ENCODE results near the gene SLC39A11.
"Not testable (repeated sequence)": the region's sequence is repeated elsewhere in the genome, so short reads cannot be mapped to it uniquely, and the experiment has no call there.

Gene SLC39A11

DNA sequence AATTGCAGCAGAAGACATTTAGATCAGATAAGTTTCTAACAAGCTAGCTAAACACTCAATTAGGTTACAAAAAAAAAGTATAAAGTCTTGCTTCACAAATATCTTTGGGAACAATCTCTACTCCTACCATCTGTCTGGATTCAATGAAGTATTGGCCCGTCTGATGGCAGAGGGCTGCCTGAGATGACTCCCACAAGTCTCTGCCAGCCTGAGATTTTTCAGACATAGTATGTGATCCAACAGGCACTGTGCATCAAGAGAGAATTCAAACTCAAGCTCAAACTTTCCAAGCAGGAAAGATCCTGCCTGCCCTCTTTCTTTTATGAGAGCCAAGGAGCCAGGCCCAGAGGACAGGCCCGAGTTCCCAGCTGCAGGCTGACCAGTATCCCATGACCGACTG, 22.6 kb downstream of the SLC39A11 start:
- no peak for DNase-seq

DNA sequence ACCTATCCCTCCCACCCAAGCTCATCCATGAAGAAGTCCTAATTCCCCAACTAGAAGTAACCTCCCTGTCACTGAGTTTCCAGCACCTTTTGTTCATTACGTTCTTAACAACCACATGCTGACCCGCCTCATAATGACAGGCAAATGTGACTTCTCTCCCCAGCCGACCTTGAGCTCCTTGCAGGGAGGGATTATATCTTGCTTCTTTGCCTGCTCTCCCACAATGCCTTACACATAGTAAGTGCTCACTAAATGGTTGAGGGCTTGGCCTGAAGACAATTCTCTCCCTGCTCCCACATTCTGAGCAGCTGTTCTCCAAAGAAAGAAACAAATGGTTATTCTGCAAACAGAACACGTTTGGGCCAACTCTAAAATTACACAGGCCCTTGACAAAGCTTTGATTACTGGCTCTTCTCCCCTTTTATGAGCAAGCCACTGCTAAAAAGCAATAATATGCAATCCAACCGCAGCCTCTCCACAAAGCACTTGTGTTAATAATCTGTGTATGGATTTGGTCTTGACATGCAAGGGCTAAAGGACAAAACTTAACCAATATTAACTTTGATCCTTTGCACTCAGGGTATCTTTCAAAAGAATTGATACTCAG, 23.2 kb downstream of the SLC39A11 start:
- DNase-seq: no peak

DNA sequence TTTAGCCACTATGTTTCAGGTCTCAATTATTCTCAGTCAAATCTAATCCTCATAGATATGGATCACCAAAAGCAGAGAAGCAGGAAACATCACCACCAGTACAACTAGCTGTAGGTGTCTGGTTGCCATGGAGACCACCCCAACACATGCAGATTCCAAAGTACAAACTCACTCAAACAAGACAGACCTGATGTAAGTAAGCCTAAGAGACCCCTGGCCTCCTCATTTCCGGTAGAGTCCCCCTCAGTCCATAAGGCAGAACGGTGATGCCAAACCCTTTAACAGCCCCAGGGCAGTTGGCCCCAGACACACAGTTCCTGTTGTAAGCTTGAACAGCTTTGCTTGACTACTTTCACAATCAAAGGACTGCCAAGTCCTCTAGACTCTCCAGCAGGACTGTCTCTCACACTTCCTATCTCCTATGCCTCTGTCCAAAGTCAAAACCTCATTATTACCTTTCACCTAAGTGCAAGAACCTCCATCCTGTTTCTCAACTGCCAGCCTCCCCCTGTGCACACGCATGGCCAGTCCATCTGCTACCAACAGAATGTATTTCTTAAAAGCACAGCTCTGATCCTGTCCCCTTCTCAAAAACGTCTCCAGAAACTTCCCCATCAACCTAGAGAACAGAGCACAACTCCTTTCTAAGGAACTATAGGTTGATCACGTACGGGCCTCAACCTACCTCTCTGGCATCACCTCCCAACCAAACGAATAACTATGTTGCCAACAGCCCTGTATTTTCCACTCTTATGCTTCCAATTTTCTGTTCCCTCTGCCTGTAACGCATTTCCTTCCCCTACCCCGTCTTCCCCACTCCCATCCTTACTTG, 23.9 kb downstream of the SLC39A11 start:
- DNase-seq: no peak

DNA sequence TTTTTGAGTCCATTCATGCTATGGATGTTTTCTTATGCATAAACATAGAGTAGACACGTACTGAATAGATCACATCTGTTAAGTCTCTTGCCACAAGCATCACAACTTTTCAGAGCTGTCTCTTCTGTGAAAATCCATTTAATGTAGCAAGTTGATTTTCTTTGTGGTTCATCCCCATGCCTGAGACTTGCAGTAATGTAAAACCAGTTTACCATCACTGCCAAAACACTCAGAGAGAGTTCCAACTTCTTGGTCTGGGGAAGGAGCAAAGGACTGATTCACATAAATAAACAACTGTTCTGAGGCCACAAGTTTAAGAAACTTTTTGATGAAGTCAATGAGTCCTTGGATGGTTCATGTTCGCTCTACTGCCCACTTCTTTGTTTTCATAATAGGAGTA, 24.8 kb downstream of the SLC39A11 start:
- not testable (repeated sequence) for DNase-seq

DNA sequence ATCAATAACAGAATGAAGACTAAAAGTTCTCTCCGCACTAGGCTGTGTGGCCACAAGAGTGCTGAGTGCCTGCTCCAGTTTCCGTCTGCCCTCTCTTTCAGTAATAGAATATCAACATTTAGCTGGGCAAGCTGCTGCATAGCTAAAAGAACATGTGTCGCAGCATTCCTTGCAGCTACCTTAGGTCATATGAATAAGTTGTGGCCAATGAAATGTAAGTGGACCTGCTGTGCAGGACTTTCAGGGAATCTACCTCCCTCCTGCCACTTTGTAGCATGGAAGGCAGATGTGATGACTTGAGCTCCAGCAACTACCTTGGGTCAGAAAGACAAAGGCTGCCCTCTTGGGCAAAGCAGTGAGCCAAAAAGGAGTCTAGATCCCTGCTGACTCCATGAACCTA, 25.4 kb downstream of the SLC39A11 start:
- DNase-seq: no peak

DNA sequence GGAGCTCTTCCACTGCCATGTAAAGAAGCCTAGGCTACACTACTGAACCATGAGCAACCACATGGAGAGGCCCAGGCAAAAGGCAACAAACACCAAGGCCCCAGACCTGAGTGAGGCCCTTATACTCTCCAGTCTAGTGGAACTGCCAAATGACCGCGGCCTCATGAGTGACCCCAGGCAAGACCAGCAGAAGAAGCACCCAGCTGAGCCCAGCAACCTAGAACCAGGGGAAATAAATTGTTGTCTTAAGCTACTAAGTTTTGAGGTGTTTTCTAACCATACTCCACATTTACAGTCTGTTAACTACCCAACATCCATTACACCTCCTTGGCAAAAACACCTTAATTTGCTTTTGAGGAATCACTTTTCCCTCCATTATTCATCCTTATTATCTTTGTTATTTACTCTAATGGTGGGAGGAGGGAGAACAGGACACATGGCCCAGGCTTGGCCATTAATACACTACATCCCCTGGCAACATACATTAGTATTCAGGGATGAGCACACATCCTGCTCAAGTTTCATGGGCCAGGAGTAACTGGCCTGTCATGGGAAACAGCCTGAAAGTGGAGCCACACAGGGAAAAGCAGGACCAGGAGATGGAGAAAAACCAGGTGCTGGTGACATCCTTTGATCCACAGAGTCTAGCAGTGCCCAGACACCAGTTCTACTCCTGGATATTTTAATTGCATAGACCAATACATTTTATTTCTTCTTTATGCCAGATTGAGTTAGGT, 26.2 kb downstream of the SLC39A11 start:
- no peak for DNase-seq

DNA sequence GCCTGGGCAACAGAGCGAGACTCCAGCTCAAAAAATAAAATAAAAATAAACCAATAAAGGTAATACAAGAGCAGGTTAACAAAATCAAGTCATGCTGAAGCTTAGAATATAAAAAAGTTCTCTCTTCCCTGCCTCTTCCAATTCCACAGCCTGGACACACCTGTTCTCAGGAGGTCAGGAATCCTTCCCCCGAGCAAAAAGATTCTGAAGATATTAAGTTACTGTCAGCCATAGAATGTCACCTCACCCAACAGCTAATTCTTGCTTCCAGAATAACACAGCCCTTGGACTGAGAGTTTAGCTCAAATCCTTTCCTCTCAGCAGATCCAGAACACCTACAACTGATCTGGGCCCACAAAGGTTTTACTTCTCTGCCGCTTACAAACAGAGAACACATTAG, 27.1 kb downstream of the SLC39A11 start:
- no peak for DNase-seq

DNA sequence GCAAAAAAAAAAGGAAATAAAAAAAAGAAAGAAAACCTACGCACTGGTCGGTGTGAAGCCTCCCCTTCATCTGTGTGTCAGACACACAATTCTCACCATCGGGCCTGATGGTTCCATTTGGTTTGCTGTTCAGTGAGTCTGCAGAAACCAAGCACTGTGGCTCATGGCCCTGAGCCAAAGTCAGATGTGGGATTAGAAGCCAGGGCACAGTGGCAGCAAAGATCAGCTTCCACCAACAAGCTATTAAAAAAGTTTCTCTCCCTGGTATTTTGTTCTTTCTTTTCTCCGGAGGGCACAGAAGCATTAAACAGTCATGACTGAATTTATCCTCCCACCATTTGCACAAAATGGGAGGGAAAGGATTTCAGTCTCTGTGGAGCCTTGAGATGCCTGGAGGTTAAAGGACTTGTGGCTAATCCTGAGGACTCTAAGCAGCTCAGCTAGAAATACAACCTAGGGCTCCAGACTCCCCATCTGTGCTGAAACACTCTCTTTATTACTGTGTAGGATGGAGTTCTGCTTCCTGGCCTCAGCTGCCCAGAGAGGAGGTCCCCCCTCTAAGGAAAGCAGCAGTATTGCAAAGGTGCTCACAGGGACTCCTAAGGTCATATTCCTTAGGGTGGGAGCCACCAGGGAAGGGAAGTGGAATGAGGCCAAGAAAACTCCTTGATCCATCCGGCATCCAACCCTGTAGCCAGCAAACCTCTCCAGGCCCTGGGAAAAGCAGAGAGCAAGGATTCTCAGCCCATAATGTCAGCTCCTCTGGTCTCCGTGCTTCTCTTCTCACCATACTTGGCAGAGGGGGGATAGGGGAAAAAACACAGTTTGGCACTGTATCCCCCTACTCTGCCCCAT, 28.2 kb downstream of the SLC39A11 start:
- DNase-seq: no peak

DNA sequence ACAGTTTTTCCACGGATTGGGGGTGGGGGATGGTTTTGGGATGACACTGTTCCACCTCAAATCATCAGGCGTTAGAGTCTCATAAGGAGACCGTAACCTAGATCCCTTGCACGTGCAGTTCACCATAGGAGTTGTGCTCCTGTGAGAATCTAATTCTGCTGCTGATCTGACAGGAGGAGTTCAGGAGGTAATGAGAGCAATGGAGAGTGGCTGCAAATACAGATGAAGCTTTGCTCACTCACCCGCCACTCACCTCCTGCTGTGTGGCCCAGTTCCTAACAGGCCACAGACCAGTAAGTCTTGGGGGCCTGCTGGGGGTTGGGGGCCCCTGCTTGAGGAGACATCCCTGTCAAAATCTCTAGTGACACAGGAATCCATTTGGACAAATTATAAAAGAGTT, 29.8 kb downstream of the SLC39A11 start:
- no peak for DNase-seq

DNA sequence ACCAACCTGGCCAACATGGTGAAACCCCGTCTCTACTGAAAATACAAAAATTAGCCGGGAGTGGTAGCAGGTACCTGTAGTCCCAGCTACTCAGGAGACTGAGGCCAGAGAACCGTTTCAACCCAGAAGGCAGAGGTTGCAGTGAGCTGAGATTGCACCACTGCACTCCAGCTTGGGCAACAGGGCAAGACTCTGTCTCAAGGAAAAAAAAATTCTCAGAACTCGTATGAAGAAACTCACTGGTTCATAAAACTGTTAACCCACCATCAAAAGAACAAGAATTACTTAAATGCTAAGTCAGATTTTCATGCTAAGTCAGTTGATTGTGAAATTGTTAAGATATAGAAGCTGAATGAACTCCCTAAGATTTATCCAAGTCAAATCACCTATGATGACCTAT, 31.3 kb downstream of the SLC39A11 start:
- DNase-seq: no peak

DNA sequence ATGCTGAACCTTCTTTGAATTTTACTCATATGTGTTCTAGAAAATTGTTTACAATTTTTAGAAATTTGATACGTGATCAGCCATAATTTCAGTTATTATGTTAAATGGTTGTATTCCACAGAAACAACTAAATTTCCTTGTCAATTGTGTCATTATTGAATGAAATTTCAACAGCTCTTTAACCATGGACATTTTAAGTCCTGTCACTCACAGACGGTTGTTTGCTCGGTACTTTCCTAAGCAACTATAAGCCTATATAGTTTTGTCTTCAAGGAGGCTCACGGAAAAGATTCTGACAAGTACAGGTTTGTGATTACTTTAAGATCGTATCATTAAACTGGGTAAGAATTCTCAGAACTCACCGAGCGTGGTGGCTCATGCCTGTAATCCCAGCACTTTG, 31.8 kb downstream of the SLC39A11 start:
- no peak for DNase-seq

DNA sequence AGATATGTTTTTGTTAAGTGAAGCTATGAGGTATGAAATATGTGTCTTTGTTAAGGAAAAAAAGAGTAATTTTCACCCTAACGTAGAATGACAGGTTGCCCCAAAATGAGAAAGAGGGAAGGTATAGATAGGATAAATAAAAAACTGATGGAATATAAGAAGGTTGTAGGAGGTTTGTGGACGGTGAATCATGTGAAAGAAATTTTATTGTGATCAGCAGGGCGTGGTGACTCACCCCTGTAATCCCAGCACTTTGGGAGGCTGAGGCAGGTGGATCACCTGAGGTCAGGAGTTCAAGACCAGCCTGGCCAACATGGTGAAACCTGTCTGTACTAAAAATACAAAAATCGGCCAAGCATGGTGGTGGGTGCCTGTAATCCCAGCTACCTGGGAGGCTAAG, 32.8 kb downstream of the SLC39A11 start:
- DNase-seq: not testable (repeated sequence)

DNA sequence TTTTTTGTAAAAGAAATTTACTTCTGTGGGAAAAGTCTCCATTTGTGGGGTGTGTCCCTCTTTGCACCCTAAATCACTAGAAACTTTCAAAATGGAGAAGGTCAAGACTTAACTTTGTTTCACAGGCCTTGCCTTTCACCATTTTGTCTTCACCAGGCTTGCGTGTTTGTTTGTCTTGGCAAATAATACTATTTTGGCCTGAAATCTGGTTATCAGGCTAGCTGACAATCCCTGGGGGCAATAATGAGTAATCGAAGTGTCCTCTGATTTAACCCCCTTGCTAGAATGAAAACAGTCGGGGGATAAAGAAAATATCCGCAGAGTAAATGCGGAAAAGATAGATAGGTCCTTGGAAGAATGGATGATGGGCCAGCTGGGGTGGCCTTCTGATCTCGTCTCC, 34.5 kb downstream of the SLC39A11 start:
- no peak for DNase-seq

DNA sequence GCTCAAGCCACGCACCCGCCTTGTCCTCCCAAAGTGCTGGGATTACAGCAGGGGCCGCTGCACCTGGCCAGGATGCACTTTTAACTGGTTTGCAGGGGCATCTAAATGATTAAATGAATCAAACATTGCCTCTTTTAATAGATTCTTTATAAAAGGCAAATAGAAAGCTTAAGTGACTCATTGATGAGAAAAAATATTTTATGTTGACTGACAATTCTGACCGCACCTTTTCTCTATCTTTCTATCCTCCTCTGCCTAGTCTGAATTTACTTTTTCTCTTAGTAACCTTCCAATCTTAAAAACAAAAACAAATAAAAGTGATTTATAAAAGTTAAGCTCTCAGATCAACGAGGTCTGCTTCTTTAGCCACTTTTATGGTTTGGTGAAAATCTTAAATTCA, 35.3 kb downstream of the SLC39A11 start:
- DNase-seq: no peak

DNA sequence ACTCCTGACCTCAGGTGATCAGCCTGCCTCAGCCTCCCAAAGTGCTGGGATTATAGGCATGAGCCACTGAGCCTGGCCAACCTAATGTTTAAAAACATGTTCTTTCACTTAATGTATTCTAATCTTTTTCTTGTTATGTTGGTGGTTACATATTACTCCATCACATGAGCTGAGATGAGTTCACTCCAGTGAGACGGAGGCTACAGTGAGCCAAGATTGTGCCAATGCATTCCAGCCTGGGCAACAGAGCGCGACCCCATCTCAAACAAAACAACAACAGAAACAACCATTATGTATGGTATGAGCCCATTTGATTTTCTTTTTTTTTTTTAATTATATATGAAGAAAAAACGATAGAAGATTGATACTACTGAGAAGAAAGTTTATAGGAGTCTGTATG, 39.6 kb downstream of the SLC39A11 start:
- DNase-seq: no peak

DNA sequence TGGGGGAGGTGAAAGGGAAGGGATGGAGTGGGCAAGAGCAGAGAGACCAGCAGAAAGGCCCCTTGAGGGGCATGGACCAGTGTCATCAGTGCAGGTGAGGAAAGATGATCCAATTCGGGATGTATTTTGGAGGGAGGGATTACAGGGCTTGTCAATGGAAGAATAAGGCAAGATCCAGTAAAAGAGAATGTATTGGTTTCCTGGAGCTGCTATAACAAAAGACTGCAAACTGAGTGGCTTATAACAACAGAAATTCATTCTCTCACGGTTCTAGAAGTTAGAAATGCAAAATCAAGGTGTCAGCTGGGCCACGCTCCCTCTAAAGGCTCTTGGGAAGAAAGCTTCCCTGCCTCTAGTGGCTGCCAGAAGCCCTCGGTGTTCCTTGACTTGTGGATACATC, 41.7 kb downstream of the SLC39A11 start:
- no peak for DNase-seq

DNA sequence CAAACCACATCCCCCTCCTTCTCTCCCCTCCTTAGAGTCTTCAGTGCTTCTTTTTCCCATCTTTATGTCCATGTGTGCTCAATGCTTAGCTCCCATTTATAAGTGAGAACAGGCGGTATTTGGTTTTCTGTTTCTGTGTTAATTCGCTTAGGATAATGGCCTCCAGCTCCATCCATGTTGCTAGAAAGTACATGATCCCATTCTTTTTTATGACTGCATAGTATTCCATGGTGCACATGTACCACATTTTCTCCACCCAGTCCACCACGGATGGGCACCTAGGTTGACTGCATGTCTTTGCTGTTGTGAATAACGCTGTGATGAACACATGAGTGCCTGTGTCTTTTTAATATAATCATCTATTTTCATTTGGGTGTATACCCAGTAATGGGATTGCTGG, 44.3 kb downstream of the SLC39A11 start:
- no peak for DNase-seq

DNA sequence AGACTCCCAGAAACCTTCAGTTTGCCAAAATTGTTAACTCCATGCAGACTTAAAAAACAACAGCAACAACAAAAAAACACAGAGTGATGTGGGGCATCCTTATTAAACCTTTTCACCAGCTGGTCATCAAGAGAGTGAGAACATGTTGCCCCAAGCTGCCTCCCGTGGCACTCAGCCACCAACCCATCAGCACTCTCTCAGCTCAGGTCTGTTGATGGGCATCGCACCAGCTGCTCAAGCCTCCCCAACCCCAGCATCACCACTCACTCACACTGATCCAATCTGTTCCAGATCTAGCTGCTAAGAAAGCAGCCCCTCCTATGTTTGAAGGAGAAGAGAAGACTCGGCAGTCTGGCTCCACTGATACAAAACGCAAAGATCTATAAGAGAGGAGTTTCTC, 46.8 kb downstream of the SLC39A11 start:
- DNase-seq: no peak

DNA sequence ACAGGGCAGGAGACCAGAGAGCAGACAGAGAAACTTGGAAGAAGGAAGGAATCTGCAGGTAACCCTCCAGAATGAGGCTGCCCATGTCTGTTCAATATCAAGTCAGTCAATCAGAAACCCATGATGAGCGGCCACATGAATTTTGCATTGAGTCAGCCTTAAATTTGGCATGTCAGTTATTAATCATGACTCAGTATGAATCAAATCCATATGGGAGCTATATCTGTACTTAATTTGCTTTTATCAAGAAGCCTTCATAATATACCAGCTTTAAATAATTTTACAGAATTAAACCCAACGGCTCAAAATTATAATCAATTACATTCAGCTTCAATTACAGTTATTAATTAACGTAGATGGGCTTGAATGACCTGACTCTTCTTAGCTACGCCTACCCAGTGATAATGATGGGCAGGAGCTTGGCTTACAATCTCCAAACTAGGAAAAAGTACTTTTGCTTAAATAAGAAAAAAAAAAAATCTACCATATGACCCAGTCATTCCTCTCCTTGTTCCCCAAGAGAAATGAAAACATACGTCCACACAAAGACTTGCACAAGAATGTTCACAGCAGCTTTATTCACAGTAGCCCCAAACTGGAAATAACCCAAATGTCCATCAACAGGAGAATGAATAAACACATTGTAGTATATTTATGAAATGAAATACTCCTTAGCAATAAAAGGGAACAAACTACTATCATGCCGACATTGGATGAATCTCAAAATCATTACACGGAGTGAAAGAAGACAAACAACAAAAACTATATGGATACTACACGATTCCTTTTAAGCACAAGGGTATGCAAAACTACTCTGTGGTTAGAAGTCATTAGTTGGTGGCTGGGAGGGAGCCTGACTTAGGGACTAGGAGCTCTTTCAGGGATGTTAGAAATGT, 48.6 kb downstream of the SLC39A11 start:
- DNase-seq: no peak

DNA sequence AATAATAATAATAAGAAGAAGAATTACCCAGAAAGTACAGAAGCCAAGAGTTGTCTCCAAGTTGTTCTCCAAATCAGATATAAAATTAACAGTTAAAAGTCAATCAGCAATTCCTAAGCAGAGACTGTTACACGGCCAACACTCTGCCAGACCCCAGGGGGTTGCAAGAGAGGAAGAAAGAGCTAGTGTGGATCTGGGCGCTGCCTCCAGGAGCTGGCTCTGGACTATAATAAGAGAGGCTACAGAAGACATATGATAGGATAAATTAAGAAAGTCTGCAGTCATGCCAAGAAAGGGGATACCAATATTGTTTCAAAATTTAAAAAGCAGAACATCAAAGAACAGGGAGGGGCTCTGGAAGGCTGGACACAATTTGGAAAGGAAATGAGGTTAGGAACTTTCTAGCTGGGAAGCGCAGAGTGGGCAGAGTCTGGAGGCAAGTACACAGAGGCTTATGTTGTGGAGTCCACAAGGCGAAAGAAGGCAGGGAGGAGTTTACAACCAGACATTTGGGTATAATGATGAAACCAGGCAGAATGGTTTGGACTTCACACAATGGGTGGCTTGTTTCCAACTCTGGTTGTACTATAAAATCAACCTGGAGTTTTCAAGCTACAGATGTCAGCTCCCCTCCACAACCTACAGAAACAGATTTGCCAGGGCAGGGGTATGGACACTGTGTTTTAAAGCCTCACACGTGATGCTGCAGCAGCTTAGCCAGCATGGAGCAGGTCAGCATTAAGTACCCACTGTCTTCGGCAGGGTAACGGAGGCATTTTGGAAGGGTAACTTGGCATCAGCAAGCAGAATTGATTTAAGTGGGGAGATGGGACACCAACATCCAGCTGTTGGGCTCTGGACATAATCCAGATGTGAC, 49.4 kb downstream of the SLC39A11 start:
- DNase-seq: no peak

DNA sequence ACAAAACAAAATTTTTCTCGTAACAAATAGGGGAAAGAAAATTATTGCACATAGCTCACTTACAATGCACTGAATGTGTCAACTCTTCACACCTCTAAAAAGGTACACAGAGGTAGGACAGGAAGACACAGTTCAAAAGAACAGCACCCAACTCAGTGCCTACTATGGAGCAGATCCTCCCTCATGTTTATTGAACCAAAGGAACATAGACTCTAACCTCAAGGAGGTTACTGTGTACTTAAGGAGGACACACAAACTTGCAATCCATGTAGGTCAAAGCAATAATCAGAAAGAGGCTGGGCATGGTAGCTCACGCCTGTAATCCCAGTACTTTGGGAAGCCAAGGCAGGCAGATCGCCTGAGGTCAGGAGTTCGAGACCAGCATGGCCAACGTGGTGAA, 50.3 kb downstream of the SLC39A11 start:
- DNase-seq: no peak
